GM18870 (cell line): ENCODE results near the gene ATF7.
"Not testable (repeated sequence)": the region's sequence is repeated elsewhere in the genome, so short reads cannot be mapped to it uniquely, and the experiment has no call there.

Experiments used
- ATAC-seq: cut with Tn5 transposase; IDR thresholded peaks from one replicate; pipeline ENCODE4 v1.9.1; 2021; ENCODE audit warnings: moderate library complexity; ENCODE audit not compliant: unreplicated experiment

Gene ATF7

DNA sequence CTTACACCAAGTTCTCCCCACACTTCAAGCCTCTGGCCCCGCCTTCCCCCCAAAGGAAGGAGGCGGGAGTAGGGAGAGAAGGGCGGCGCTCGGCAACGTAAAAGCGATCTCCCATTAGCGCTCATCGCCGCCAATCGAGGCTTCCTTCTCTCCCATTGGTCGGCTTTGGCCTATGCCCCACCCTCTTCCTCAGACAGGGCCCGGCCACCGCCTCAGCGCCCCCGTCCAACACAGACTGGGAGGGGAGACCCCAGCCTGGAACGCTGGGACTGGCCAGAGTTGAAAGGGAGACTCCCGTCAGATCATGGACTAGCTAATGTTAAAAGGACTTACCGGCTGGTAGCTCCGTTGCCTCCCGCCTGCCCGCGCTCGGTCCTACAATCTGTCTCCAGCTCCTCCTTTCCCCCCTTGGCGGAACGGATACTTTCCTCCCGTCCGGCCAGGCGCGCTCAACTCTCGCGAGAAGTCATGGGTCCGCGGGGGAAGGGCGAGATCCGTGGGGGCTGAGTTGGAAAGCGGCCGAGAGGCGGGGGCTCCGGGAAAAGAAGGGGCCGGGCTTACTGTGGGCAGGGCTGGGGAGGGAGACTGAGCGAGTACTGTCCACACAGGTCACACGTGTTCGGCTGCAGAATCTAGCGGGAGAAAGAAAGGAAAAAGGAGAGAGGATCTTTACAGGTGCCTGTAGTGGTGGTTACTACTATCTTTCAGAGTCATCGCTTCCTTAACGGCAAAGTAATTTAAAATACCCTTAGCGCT, at the start of gene ATF7:
Gene ATF7 (minus strand): TSS at position 437 of the 756 bp plus-strand sequence. CDS start 25,382 bp downstream, outside the sequence.
- ATAC-seq, result peak; percentile 94

DNA sequence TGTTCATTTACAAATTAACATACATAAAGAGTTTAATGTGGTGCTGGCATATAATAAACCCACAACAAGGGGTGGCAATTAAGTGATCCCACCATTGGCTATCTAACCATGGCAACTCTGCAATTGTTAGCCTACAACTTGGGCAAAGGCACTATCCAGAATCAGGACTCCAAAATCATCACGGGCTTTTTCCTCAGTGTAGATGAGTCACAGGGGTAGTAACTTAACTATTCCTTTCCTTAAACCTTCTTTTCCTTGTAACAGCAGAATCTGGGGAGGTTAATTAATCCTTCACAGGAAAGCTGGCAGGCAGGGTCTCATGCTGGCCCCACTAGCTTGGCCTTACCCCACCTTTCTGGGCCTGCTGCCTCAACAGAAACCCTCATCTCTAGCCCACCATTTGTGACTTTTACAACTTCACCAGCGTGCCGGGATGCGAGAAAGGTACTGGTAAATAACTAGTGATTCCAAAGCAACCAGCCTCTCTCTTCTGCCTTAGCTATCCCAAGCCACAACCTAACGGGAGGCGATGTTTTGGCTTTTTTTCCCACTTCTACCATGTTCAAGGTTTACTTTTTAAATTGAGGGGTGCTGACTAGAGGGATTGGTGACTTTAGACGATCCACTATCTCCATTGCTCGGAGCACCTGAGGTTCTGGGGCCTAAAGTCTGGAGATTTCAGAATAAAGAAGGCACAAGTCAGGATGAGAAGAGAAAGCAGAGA, 49.0 kb upstream of the ATF7 start:
- no peak for ATAC-seq

DNA sequence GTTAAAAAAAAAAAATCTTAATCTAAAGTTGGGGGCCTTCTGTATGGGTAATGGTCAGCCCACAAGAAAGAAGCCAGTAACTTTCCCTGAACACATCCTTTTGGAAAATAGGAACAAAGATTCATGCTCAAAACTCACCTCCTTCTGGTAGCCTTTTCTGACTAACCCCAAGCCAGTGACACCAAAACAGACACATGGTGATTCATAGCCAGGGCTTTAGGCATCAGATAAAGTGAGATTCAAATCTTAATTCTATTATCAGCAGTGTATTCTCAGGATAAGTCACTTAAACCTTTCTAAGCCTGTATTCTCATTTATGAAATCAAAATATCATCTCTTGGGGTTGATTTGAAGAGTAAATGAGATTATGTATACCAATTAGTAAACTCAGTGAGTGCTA, 44.8 kb upstream of the ATF7 start:
- no peak for ATAC-seq

DNA sequence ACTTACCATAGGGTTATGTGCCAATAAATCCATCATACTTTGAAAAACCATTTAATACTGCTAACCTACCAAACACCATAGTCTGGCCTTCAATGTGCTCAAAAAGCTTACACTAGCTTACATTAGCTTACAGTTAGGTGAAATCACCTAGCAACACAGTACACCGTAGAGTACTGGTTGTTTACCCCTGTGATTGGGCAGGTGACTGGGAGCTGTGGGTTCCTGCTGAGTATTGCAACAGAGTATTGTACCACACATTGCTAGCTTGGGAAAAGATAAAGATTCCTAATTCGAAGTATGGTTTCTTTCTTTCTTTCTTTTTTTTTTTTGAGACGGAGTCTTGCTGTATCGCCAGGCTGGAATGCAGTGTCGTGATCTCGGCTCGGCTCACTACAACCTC, 44.1 kb upstream of the ATF7 start:
- ATAC-seq, result no peak

DNA sequence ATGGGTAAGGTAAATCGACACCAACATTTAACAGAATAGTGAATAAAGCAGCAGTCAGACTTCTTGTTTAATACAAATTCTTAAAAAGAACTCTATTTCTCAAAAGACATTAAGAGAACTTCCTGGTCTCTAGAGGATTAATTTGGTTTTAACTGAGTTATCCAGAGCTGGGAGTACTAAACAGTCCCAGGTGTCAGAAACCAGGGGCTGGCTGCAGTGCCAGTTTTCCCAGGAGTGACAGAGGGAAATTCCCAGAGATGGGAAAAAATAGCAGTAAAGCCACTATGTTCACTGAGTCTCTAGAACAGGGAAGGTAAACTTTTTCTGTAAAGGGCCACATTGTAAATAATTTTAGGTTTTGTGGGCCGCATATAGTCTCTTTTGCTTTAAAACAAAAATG, 40.9 kb upstream of the ATF7 start:
- ATAC-seq, result no peak

DNA sequence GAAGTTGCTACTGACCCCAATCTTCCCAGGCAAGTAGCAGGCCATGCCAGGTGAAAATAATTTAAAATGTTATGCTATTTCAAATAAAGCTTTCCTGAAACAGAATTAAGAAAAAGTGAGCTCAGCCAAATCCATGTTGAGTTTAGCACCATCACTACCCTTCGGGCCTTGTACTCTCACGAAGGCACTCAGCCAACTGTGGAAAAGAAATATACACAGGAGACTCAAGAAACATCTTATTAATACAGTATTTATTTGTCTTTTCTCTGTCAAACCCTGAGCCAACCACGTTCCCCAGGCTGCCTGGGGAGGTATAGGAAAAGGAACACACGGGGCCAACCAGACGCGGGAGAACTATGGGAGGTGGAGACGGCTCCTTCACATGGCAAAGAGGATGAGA, 38.8 kb upstream of the ATF7 start:
- ATAC-seq, result no peak

DNA sequence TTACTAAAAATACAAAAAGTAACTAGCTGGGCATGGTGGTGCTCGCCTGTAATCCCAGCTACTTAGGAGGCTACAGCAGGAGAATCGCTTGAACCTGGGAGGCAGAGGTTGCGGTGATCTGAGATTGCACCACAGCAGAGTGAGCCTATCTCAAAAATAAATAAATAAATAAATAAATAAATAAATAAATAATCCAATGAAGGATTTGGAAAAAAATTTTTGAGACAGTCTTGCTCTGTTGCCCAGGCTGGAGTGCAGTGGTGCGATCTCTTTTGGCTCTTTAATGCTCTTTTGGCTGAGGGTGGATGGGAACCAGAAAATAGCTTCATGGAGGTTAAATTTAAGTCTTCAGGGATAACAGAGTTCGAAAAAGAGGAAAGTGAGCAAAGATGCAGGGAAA, 38.0 kb upstream of the ATF7 start:
- ATAC-seq, result no peak

DNA sequence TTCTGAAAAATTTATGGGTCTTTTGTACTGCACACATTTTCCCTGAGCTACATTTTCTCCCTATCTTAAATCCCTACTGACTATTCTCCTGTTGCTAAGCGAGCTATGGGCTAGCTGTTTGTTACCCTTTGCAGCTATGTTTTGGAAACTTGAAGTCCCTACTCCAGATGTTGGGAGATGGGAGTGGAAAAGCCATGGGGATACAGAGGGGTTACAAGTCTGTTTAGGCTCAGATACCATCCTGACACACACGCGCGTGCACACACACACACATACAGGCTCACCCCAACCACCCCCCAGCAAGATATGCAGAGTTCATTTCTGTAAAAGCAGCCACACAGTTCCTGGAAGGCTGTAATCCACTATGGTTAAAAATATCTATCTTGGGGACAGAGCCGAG, 33.9 kb upstream of the ATF7 start:
- no peak for ATAC-seq

DNA sequence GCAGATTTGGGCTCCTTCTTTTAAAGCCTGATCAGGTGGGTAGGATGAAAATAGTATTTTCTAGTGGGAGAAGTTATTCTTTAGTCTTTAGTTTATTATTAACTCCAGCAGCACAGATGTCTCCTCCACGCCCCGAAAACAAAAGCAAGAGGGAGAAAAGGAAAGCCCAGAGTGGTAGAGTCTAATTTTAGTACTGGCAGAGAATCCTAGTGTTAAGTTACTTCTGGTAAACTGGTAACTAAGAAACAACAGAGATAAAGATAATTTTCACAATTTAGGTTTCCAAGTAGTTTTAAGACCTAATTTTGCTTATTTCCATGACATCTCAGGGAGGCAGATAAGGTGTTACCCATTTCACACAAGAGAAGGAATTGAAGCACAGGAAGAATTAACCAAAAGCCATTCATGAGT, 33.4 kb upstream of the ATF7 start:
- ATAC-seq, result no peak

DNA sequence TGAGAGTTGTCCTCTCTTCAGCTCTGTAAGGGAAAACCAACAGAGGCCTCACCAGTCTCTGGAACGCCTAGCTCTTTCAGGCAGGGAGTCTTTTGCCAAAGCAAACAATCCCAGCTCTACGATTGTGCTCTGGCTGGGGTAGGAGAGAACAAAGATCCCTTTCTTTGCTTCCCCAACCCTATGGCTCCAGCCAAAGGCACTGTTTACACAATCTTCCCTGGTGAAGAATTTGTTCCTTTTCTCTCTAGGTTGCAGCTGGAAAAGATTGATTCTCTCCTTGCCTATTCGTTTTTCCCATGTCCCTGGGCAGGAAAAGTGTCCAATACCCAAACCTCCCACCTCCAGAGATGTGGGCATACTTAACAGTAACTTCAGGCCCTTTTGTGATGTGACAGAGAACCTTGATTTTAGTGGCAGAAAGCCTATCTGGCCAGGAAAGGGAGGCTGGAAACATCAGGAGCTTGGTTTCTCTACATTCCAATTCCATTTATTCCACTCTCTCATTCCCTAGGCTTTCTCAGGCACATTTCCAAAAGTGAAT, 32.9 kb upstream of the ATF7 start:
- ATAC-seq, result no peak

DNA sequence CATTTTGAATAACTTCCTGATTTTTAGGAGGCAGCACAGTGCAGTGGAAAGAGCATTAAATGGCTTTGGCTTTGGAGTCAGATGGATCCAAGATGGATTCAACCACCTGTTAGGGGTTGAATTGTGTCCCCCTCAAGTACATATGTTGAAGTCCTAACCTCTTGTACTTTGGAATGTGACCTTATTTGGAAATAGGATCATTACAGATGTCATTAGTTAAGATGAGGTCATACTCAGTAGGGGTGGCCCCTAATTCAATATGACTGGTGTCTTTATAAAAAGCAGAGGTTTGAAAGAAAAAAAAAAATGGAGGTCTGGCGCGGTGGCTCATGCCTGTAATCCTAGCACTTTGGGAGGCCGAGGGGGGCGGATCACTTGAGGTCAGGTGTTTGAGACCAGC, 30.9 kb upstream of the ATF7 start:
- no peak for ATAC-seq

DNA sequence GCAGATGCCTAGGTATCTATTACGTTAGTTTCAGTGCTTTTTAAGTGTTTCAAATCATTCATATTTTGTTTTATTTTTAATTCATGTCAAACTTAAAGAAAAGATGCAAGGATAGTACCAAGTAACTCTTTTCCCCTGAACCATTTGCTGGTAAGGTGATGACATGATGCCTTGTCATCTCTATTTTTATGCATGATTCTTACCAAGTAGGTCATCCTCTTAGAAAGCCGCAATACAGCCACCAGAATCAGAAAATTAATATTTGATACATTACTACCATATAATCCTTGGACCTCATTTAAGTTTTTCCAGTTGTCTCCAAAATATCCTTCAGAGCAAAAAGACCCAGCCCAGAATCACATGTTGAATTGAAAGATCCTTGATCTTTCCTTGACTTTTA, 27.4 kb upstream of the ATF7 start:
- ATAC-seq, result no peak

DNA sequence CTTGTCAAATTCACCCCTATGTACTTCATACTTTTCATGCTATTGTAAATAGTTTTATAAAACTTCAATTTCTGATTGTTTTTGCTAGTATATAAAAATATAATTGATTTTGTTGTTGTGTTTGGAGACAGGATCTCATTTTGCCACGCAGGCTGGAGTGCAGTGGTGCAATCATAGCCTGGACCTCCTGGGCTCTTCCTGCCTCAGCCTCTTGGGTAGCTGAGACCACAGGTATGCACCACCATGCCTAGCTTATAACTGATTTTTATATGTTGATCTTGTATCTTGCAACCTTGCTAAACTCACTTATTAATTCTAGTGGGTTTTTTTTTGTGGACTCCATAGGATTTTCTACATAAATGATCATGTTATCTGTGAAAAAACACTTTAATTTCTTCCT, 26.2 kb upstream of the ATF7 start:
- ATAC-seq, result no peak

DNA sequence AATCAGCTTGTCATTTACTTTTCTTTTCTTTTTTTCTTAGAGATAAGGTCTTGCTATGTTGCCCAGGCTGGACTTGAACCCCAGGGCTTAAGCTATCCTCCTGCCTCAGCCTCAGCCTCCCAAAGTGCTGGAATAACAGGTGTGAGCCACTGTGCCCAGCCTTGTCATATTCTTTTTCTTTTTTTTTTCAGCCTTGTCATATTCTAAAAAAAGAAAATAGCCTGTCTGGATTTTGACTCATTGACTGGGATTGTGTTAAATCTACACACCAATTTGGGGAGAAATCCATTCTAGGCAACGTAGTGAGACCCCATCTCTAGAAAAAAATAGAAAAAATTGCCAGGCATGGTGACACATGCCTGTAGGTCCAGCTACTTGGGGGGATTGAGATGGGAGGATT, 25.6 kb upstream of the ATF7 start:
- ATAC-seq, result no peak

DNA sequence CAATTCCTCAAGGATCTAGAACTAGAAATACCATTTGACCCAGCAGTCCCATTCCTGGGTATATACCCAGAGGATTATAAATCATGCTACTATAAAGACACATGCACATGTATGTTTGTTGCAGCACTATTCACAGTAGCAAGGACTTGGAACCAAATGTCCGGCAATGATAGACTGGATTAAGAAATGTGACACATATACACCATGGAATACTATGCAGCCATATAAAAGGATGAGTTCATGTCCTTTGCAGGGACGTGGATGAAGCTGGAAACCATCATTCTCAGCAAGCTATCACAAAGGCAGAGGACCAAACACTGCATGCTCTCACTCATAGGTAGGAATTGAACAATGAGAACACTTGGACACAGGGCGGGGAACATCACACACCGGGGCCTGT, 20.1 kb upstream of the ATF7 start:
- ATAC-seq, result not testable (repeated sequence)

DNA sequence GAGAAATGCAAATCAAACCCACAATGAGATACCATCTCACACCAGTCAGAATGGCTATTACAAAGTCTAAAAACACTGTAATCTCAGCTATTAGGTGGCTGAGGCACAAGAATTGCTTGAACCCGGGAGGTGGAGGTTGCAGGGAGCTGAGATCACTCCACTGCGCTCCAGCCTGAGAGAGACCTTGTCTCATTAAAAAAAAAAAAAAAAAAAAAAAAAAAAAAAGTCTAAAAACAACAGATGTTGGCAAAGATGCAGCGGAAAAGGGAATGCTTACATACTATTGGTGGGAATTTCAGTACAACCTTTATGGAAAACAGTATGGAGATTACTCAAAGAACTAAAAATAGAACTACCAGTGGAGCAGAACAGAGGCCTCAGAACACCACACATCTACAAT, 19.0 kb upstream of the ATF7 start:
- ATAC-seq, result no peak

DNA sequence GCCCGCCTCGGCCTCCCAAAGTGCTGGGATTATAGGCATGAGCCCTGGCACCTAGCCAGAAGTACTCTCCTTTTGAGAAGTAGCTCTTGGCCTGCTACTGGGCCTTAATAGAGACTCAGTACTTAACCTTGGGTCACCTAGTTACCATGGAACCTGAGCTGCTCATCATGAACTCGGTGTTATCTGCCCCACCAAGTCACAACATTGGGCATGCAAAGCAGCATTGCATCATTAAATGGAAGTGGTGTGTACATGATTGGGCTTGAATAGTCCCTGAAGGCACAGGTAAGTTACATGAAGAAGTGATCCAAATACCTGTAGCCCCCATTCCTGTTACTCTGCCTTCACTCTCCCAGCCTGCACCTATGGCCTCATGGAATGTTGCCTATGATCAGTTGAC, 18.0 kb upstream of the ATF7 start:
- no peak for ATAC-seq

DNA sequence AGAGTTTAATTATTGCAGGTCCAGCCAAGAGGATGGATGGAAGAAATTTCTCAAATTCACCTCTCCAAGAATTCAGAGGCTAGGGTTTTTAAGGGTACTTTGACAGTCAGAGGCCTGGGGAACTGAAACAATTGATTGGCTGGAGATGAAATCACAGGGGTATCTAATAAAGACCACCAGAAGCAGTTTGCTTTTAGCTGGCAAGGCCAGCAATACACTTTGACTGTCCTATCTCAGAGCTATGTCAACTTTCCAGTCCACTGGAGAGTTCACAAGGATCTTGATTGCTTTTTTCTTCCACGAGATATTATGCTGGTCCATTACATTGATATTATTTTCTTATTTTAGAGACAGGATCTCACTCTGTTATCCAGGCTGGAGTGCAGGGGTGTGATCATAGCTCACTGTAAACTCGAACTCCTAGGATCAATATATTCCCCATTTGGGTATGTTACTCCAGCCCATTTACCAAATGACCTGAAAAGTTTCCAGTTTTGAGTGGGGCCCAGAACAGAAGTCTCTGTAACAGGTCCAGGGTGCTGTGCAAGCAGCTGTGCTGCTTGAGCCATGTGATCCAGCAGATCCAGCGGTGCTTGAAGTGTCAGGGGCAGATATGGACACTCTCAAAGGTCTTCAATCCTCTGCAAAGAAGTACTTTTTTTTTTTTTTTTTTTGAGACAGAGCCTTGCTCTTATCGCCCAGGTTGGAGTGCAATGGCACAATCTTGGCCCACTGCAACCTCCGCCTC, 17.2 kb upstream of the ATF7 start:
- no peak for ATAC-seq

DNA sequence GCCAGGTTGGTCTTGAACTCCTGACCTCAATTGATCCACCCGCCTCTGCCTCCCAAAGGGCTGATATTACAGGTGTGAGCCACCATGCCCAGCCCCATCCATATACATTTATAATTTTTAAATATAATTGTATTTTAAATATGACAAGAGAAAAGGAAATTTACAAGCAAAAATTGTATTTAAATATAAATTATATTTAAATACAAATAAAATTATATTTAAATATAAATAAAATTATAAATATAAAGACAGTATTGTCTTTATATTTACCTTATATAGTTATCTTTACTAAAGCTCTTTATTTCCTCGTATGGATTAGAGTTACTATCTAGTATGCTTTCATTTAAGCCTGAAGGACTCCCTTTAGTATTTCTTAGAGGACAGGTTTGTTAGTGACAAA, 11.9 kb upstream of the ATF7 start:
- ATAC-seq, result no peak

DNA sequence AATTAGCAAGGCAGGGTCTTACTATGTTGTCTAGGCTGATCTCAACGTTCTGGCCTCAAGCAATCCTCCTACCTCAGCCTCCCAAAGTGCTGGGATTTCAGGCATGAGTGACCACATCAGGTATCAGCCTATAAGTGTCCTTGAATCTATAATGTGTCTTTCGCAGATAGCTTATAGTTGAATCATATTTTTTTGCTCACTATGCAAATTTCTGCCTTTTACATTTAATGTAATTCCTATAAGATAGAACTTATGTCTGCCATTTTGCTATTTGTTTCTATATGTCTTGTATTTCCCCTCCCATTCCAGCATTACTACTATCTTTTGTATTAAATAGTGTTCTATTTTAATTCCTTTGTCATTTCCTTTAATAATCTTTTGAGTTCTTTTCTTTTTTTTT, 10.5 kb upstream of the ATF7 start:
- no peak for ATAC-seq

DNA sequence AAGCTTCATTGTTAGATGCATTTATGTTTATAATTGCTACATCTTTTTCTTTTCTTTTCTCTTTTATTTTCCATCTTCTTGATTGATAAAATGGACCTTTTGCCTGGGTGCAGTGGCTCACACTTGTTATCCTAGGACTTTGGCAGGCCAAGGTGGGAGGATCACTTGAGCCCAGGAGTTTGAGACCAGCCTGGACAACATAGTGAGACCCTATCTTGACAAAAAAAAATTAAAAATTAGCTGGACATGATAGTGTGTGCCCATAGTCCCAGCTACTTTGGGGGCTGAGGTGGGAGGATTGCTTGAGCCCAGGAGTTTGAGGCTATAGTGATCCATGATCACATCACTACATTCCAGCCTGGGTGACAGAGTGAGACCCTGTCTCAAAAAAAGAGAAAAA, 9.5 kb upstream of the ATF7 start:
- not testable (repeated sequence) for ATAC-seq

DNA sequence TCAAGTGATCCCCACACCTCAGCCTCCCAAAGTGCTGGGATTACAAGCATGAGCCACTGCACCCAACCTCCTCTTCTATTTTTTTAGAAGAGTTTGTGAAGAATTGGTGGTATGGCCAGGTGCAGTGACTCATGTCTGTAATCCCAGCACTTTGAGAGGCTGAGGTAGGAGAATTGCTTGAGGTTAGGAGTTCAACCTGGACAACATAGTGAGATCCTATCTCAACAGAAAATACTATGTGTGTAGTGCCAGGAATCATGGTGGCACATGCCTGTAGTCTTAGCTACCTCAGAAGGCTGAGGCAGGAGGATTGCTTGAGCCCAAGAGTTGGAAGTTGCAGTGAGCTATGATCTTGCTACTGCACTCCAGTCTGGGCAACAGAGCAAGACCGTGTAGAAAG, 5.5 kb upstream of the ATF7 start:
- ATAC-seq, result no peak
